H1 (cell line): ENCODE results near the gene KBTBD3. TPM values are rescaled to one million over a fixed set of nuclear protein-coding genes. Genes with fewer than 3 reads are reported as not detected.

Experiments used
- CTCF ChIA-PET: fragments of 300-600 bp; sonication (Branson Sonifier 250); formaldehyde crosslinking; loops from one replicate; lab custom pipeline; 2021; ENCODE audit not compliant: partially characterized antibody; lab: Charles Lee
- POLR2A ChIA-PET: fragments of 300-600 bp; sonication (Branson Sonifier 250); formaldehyde crosslinking; loops from one replicate; lab custom pipeline; 2021; ENCODE audit warnings: inconsistent platforms; ENCODE audit not compliant: partially characterized antibody; lab: Charles Lee
- DNase-seq, 2 experiments: peaks; one replicate each; pipeline versions ENCODE4 v3.0.0 to v3.0.0-alpha.2; 2010 to 2022; ENCODE audit warnings: low spot score in 2 of 2, low read depth in 1 of 2, mixed read lengths in 1 of 2
- FAIRE-seq: peaks from 2 replicates; lab custom pipeline; 2011; peaks lifted over from hg19 to GRCh38; lab: Jason Lieb, UNC
- H2AFZ ChIP-seq: 2 replicates; pipeline ENCODE4 v1.8.1; 2012; ENCODE audit warnings: low read length, inconsistent platforms
- H2AK5ac ChIP-seq: 2 replicates; pipeline ENCODE4 v1.6.1; 2013; ENCODE audit warnings: low read depth, low read length
- H2BK120ac ChIP-seq: replicated peaks from 2 replicates; pipeline ENCODE3; 2013; ENCODE audit warnings: low read depth, low read length, inconsistent platforms
- H2BK12ac ChIP-seq: 2 replicates; pipeline ENCODE4 v1.6.1; 2013; ENCODE audit warnings: low read depth, low read length
- H2BK15ac ChIP-seq: 2 replicates; pipeline ENCODE4 v1.6.1; 2013; ENCODE audit warnings: low read length
- H2BK20ac ChIP-seq: 2 replicates; pipeline ENCODE4 v1.6.1; 2013; ENCODE audit warnings: low read length
- H2BK5ac ChIP-seq: 2 replicates; pipeline ENCODE4 v1.6.1; 2013; ENCODE audit warnings: low read depth, low read length
- H3K14ac ChIP-seq: 2 replicates; pipeline ENCODE4 v1.6.1; 2013; ENCODE audit warnings: inconsistent platforms; ENCODE audit not compliant: insufficient read length
- H3K18ac ChIP-seq: 2 replicates; pipeline ENCODE4 v1.6.1; 2013; ENCODE audit warnings: low read length; ENCODE audit errors: extremely low read depth
- H3K23ac ChIP-seq: 2 replicates; pipeline ENCODE4 v1.6.1; 2013; ENCODE audit warnings: inconsistent platforms; ENCODE audit not compliant: insufficient read length
- H3K23me2 ChIP-seq: 2 replicates; pipeline ENCODE4 v1.6.1; 2013; ENCODE audit warnings: low read depth, low read length
- H3K27ac ChIP-seq: 2 replicates; pipeline ENCODE4 v1.6.1; 2011; ENCODE audit warnings: low read depth, low read length, inconsistent platforms
- H3K27me3 ChIP-seq, 4 experiments: replicated peaks in 1 of 4; 1 replicate in 1 of 4; 2 replicates in 3 of 4; pipeline versions ENCODE4 v1.6.1 to v1.8.1; 2011 to 2013; ENCODE audit warnings: low read length in 3 of 4, mild to moderate bottlenecking in 3 of 4, inconsistent platforms in 2 of 4, mixed read lengths in 2 of 4, moderate library complexity in 1 of 4; ENCODE audit not compliant: control insufficient read depth in 3 of 4, insufficient read depth in 3 of 4; ENCODE audit errors: extremely low read depth in 1 of 4
- H3K36me3 ChIP-seq, 4 experiments: 2 replicates each; pipeline versions ENCODE4 v1.6.1 to v1.8.1; 2011 to 2013; ENCODE audit warnings: mild to moderate bottlenecking in 4 of 4, low read length in 3 of 4, moderate library complexity in 2 of 4, control low read depth in 1 of 4, inconsistent platforms in 1 of 4; ENCODE audit not compliant: insufficient read depth in 4 of 4, control insufficient read depth in 2 of 4
- H3K4ac ChIP-seq: replicated peaks from 2 replicates; pipeline ENCODE3; 2013; ENCODE audit warnings: low read length, low read depth, mixed read lengths, inconsistent platforms; ENCODE audit not compliant: insufficient read length
- H3K4me1 ChIP-seq, 4 experiments: replicated peaks in 1 of 4; 1 replicate in 1 of 4; 2 replicates in 3 of 4; pipeline versions ENCODE4 v1.6.1 to v1.8.1; 2011 to 2013; ENCODE audit warnings: low read length in 3 of 4, inconsistent platforms in 2 of 4, mixed read lengths in 1 of 4; ENCODE audit not compliant: insufficient read depth in 4 of 4, control insufficient read depth in 3 of 4
- H3K4me2 ChIP-seq, 2 experiments: 2 replicates each; pipeline versions ENCODE4 v1.6.1 to v1.8.1; 2011 to 2013; ENCODE audit warnings: low read depth in 2 of 2, low read length in 2 of 2, control low read depth in 1 of 2, inconsistent platforms in 1 of 2, mild to moderate bottlenecking in 1 of 2; ENCODE audit not compliant: insufficient read depth in 1 of 2
- H3K4me3 ChIP-seq, 4 experiments: fragments of 200-600, 300-600 bp in 1 of 4; sonication (generic), shearing (Covaris generic), sonication (Bioruptor Twin) in 1 of 4; 2 replicates each; pipeline versions ENCODE4 v1.5.1 to v1.8.1; 2011 to 2016; ENCODE audit warnings: low read length in 4 of 4, low read depth in 3 of 4, control low read depth in 2 of 4, inconsistent platforms in 2 of 4, mild to moderate bottlenecking in 2 of 4, mixed read lengths in 1 of 4, moderate library complexity in 1 of 4; ENCODE audit not compliant: insufficient read depth in 2 of 4; ENCODE audit errors: extremely low read depth in 1 of 4
- H3K56ac ChIP-seq: replicated peaks from 2 replicates; pipeline ENCODE3; 2013; ENCODE audit warnings: low read depth, mild to moderate bottlenecking, mixed read lengths, low read length, inconsistent platforms; ENCODE audit not compliant: insufficient read length
- H3K79me1 ChIP-seq: 2 replicates; pipeline ENCODE4 v1.6.1; 2013; ENCODE audit warnings: low read depth, low read length, control low read depth
- H3K79me2 ChIP-seq, 2 experiments: 2 replicates each; pipeline versions ENCODE4 v1.6.1 to v1.8.1; 2012 to 2013; ENCODE audit warnings: low read length in 2 of 2, mild to moderate bottlenecking in 2 of 2, inconsistent platforms in 1 of 2; ENCODE audit not compliant: insufficient read depth in 2 of 2, control insufficient read depth in 1 of 2
- H3K9ac ChIP-seq, 4 experiments: replicated peaks in 1 of 4; 1 replicate in 1 of 4; 2 replicates in 3 of 4; pipeline versions ENCODE4 v1.6.1 to v1.8.1; 2011 to 2013; ENCODE audit warnings: low read depth in 3 of 4, low read length in 3 of 4, control low read depth in 2 of 4, mild to moderate bottlenecking in 2 of 4, moderate library complexity in 2 of 4, inconsistent platforms in 1 of 4; ENCODE audit errors: extremely low read depth in 1 of 4
- H3K9me3 ChIP-seq, 2 experiments: 2 replicates each; pipeline versions ENCODE4 v1.6.1 to v1.8.1; 2012 to 2013; ENCODE audit warnings: mild to moderate bottlenecking in 2 of 2, moderate library complexity in 2 of 2, control low read depth in 1 of 2, inconsistent platforms in 1 of 2, low read depth in 1 of 2, low read length in 1 of 2, mixed read lengths in 1 of 2; ENCODE audit not compliant: insufficient read depth in 2 of 2
- H4K20me1 ChIP-seq, 2 experiments: replicated peaks in 1 of 2; 2 replicates each; pipeline versions ENCODE3 to v1.8.1; 2011 to 2013; ENCODE audit warnings: inconsistent platforms in 2 of 2, low read length in 2 of 2, mild to moderate bottlenecking in 1 of 2; ENCODE audit not compliant: insufficient read depth in 2 of 2, control insufficient read depth in 1 of 2
- H4K5ac ChIP-seq: 2 replicates; pipeline ENCODE4 v1.6.1; 2013; ENCODE audit warnings: low read length, low read depth, mixed read lengths, inconsistent platforms; ENCODE audit not compliant: insufficient read length
- H4K8ac ChIP-seq: 2 replicates; pipeline ENCODE4 v1.8.0; 2013; ENCODE audit warnings: mild to moderate bottlenecking, moderate library complexity, low read length, inconsistent platforms; ENCODE audit not compliant: insufficient read depth; ENCODE audit errors: extremely low read depth
- H4K91ac ChIP-seq: replicated peaks from 2 replicates; pipeline ENCODE3; 2013; ENCODE audit warnings: low read length, mixed read lengths, inconsistent platforms; ENCODE audit not compliant: insufficient read length
- BACH1 ChIP-seq: IDR thresholded peaks from 2 replicates; pipeline ENCODE4 v1.6.1; 2012; ENCODE audit warnings: low read length, improper control_type of control experiment
- CBX8 ChIP-seq: fragments of 300-800, 300-1000 bp; sonication (generic); IDR thresholded peaks from 2 replicates; pipeline ENCODE4 v1.7.1; 2016; ENCODE audit warnings: low read depth, low read length, borderline replicate concordance
- CHD1 ChIP-seq: IDR thresholded peaks from 2 replicates; pipeline ENCODE4 v1.6.1; 2012; ENCODE audit warnings: low read depth, low read length, improper control_type of control experiment
- EGR1 ChIP-seq: IDR thresholded peaks from 2 replicates; pipeline ENCODE4 v1.6.1; 2011; ENCODE audit warnings: low read depth, low read length, borderline replicate concordance
- GTF2F1 ChIP-seq: IDR thresholded peaks from 2 replicates; pipeline ENCODE4 v1.6.1; 2012; ENCODE audit warnings: low read depth, low read length, improper control_type of control experiment, borderline replicate concordance
- RXRA ChIP-seq: IDR thresholded peaks from 2 replicates; pipeline ENCODE4 v1.6.1; 2011; ENCODE audit warnings: low read depth, mild to moderate bottlenecking, low read length, moderate library complexity; ENCODE audit not compliant: insufficient read depth
- SP4 ChIP-seq: IDR thresholded peaks from 2 replicates; pipeline ENCODE4 v1.6.1; 2012; ENCODE audit warnings: low read length, inconsistent platforms
- WGBS, 2 experiments: shearing (Covaris generic) in 1 of 2; methylation state at CpG; one replicate each; pipeline versions ENCODE4 v1.1.6 to v1.1.7; 2013 to 2015; ENCODE audit warnings: low lambda C conversion rate in 2 of 2, mixed read lengths in 2 of 2, inconsistent platforms in 1 of 2, low coverage in 1 of 2, missing lambda C conversion rate in 1 of 2; ENCODE audit not compliant: insufficient replicate concordance in 2 of 2, insufficient coverage in 1 of 2, insufficient read length in 1 of 2; ENCODE audit errors: extremely low coverage in 1 of 2, missing lambda C conversion rate in 1 of 2; 5-methylcytosine and 5-hydroxymethylcytosine counted together
- polyA plus RNA-seq, 7 experiments: library from polyadenylated mRNA; depleted of rRNA in 3 of 7; stranded (reverse) in 5 of 7; unstranded in 2 of 7; fragments of >200 nt in 5 of 7; fragments of 200-250 nt in 2 of 7; gene quantifications; 1 replicate in 5 of 7; 2 replicates in 1 of 7; 4 replicates in 1 of 7; pipeline versions ENCODE4 v1.2.1 to v1.2.3, GENCODE V29; 2011 to 2013; ENCODE audit warnings: missing spikeins in 2 of 7, mixed read lengths in 2 of 7
- total RNA-seq: library from RNA; stranded (reverse); fragmentation: NEBNext Ultra II Directional; extraction: Animal tissue kit (Norgen Biotek cat#: 25700); gene quantifications from 2 replicates; pipeline ENCODE4 v1.2.1, GENCODE V29; 2021
- TF ChIP-seq, protein P1 (sequence below): IDR thresholded peaks from 2 replicates; pipeline ENCODE4 v1.6.1; 2012; ENCODE audit warnings: inconsistent platforms
- TF ChIP-seq, protein P2 (sequence below): IDR thresholded peaks from 2 replicates; pipeline ENCODE4 v1.6.1; 2012; ENCODE audit warnings: inconsistent platforms
- TF ChIP-seq, protein P3 (sequence below), 3 experiments: IDR thresholded peaks; 1 replicate in 2 of 3; 2 replicates in 1 of 3; pipeline versions ENCODE4 v1.5.1 to v1.6.1; 2011; ENCODE audit warnings: low read length in 3 of 3, mild to moderate bottlenecking in 3 of 3, inconsistent platforms in 2 of 3, low read depth in 1 of 3, moderate library complexity in 1 of 3; ENCODE audit not compliant: insufficient read depth in 1 of 3; ENCODE audit errors: control extremely low read depth in 1 of 3

Gene KBTBD3
- total and polyA plus RNA-seq, 2 of the 8 experiments (the other 6 are each of a cell fraction or from before 2014, with no cell fraction given) = 1.2 to 6.1 TPM

DNA sequence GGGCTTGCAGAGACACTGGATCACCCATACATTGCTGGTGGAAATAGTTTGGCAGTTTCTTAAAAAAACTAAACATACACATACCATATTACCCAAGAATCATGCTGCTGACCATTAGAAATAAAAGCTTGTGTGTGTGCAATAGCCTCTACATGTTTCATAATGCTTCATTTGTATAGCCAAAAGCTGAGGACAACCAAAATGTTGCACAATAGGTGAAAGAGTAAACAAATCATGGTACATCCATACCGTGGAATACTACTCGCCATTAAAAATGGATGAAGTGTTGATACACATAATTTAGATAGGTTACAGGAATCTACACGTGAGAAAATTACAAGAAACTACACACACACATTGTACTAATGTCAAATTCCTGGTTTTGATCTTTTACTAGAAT lies 6.5 kb downstream of the KBTBD3 start:
- Histone ChIP-seq H3K56ac (no peak overlapping the region), H2BK12ac (no peak overlapping the region), H2BK15ac (no peak overlapping the region), H2AK5ac (no peak overlapping the region), H3K27ac (no peak overlapping the region), H2BK5ac (no peak overlapping the region), H3K27me3 (no peaks in the 10 kb centered on the region), H3K79me1 (no peaks in the 10 kb centered on the region), H3K9ac (no peak overlapping the region), H4K91ac (no peak overlapping the region), H4K5ac (no peak overlapping the region), H3K14ac (no peak overlapping the region), H4K20me1 (no peaks in the 10 kb centered on the region), H2BK120ac (no peak overlapping the region), H4K8ac (no peak overlapping the region), H3K4me3 (no peak overlapping the region), H3K79me2 (no peaks in the 10 kb centered on the region; a peak in 1 of 4 replicates), H3K4me2 (no peak overlapping the region), H3K23me2 (no peaks in the 10 kb centered on the region), H3K36me3 (no peaks in the 10 kb centered on the region), H3K18ac (no peak overlapping the region), H3K4me1 (peaks cover 0 to under 1% (median 0%) of the 10 kb centered on the region in 4 experiments; a peak in 1 of 7 replicates), H3K4ac (no peak overlapping the region), H2AFZ (no peak overlapping the region), H2BK20ac (no peak overlapping the region), H3K9me3 (no peaks in the 10 kb centered on the region), H3K23ac (no peak overlapping the region)
- 82% methylated on average over 3 of the region's 3 CpGs; no CpG with 5 or more reads in 1 of the 2 experiments for WGBS, 2 experiments
- POLR2A ChIA-PET = no interaction called here
- no peak for FAIRE-seq
- no peak for DNase-seq
- CTCF ChIA-PET = interaction anchor here (0.8 kb wide), 1 partner anchor 17 kb away, joined by 3 read pairs; no protein-coding TSS in a partner anchor
- TF ChIP-seq, protein P1, sequence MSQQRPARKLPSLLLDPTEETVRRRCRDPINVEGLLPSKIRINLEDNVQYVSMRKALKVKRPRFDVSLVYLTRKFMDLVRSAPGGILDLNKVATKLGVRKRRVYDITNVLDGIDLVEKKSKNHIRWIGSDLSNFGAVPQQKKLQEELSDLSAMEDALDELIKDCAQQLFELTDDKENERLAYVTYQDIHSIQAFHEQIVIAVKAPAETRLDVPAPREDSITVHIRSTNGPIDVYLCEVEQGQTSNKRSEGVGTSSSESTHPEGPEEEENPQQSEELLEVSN = no peak
- TF ChIP-seq GTF2F1 (no peak), CBX8 (no peak), BACH1 (no peak), SP4 (no peak), CHD1 (no peak), RXRA (no peak), EGR1 (no peak)
- TF ChIP-seq, protein P2, sequence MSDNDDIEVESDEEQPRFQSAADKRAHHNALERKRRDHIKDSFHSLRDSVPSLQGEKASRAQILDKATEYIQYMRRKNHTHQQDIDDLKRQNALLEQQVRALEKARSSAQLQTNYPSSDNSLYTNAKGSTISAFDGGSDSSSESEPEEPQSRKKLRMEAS = no peak
- TF ChIP-seq, protein P3, sequence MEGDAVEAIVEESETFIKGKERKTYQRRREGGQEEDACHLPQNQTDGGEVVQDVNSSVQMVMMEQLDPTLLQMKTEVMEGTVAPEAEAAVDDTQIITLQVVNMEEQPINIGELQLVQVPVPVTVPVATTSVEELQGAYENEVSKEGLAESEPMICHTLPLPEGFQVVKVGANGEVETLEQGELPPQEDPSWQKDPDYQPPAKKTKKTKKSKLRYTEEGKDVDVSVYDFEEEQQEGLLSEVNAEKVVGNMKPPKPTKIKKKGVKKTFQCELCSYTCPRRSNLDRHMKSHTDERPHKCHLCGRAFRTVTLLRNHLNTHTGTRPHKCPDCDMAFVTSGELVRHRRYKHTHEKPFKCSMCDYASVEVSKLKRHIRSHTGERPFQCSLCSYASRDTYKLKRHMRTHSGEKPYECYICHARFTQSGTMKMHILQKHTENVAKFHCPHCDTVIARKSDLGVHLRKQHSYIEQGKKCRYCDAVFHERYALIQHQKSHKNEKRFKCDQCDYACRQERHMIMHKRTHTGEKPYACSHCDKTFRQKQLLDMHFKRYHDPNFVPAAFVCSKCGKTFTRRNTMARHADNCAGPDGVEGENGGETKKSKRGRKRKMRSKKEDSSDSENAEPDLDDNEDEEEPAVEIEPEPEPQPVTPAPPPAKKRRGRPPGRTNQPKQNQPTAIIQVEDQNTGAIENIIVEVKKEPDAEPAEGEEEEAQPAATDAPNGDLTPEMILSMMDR (IDR thresholded peaks at IDR 0.05; ENCODE audit: control extremely low read depth in 1 of 3, insufficient read depth in 1 of 3, low read depth in 1 of 3, low read length in 3 of 3) = no peak
